Measurements from ENCODE around the gene APP.

DNA sequence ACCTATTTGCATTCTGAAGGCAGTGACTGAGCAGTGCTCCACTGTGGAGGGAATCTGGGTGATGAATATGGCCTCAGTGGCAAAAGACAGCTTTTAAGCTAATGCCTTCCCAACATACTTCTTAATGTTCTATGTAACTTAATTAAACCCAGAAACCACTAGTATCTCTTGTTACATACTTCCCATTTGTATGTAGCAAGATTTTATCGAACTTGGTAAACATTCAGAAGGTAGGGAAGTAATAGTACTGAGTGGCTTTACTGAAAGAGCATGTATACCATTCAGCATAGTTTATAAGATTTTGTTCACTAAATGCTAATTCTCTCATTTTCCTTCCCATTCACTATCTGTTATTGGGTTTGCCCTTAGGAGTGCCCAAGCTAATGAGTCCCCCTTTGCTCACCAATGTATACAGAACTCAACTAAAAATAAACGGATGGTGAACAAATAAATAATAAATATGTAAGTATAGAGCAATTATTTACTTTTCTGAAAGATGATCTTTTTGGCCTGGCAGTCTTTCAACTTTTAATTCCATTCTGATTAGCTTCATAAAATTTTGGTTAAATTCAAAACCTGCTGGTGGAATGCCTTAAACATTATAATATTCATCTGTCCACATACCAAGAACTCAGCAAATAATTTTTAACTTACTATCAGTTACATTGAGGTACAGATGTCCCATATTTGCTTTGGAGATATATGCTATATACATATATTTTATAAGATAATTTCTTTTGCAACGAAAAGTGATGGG lies 204.4 kb downstream of the APP start:
- TF ChIP-seq, protein P1, sequence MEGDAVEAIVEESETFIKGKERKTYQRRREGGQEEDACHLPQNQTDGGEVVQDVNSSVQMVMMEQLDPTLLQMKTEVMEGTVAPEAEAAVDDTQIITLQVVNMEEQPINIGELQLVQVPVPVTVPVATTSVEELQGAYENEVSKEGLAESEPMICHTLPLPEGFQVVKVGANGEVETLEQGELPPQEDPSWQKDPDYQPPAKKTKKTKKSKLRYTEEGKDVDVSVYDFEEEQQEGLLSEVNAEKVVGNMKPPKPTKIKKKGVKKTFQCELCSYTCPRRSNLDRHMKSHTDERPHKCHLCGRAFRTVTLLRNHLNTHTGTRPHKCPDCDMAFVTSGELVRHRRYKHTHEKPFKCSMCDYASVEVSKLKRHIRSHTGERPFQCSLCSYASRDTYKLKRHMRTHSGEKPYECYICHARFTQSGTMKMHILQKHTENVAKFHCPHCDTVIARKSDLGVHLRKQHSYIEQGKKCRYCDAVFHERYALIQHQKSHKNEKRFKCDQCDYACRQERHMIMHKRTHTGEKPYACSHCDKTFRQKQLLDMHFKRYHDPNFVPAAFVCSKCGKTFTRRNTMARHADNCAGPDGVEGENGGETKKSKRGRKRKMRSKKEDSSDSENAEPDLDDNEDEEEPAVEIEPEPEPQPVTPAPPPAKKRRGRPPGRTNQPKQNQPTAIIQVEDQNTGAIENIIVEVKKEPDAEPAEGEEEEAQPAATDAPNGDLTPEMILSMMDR (conservative IDR thresholded peaks at IDR 0.05; ENCODE audit: low read depth, low read length), result no peak
- TF ChIP-seq EZH2phosphoT487 (IDR thresholded peaks at IDR 0.05; ENCODE audit: borderline replicate concordance, low read length) (no peak), EZH2 (IDR thresholded peaks at IDR 0.05; ENCODE audit: low read length, unreplicated experiment) (no peak)

All from PC-3 (cell line).